ENCODE results near the gene SLC22A23. TPM values are rescaled to one million over a fixed set of nuclear protein-coding genes. Genes with fewer than 3 reads are reported as not detected.

SLC22A23 gene
- polyA plus RNA-seq, 6 donors from 2014 or later = 0.43 to 0.61 (median 0.52) TPM; not detected in 2

DNA sequence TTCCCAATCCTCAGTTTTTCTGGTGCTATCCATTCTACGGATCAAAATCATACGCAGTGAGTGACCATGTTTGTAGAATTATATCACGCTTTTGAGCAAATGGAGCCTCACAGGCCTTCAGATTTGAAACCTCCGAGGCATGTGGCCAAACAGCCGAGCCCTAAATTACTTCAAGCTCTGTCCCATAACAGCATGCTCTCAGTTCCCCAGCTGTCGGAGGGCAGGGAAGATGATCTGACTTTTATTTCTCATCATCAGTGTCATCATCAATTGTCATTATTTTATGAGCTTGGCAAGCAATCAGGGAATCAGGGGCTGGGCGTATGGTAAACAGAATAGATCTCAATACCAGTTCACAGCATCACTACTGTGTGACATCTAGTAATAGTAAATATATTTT lies 124.9 kb downstream of the SLC22A23 start:
- ATAC-seq (ENCODE audit: low read depth in 2 of 2) (no peak), DNase-seq (no peak)
- Mint-ChIP-seq H3K36me3 (no peaks in the 10 kb centered on the region), H3K4me1 (peaks cover 0 to under 1% (median 0%) of the 10 kb centered on the region in 3 donors), H3K27ac (no peak overlapping the region), H3K27me3 (peaks cover 4 to 28% (median 13%) of the 10 kb centered on the region in 3 donors), H3K4me3 (no peak overlapping the region), H3K9me3 (no peaks in the 10 kb centered on the region)

DNA sequence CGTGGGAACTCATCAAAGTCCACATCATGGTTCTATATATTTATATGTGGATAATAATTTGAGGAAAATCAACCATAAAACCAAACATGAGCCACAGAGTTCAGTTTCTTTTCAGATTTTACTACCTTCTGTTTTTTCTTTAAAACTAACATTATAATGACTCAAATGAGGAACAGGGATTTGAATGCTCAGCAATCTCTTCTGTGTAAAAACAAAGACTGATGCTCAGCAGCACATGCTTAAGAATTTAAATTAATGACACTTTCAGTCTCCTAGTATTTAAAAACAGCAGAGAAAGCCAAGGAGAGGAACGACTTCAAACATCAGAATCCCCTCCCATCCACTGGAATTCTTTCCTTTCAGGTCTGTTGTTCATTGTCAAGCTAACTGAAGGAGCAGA lies 125.4 kb downstream of the SLC22A23 start:
- Mint-ChIP-seq H3K4me1 (no peaks in the 10 kb centered on the region), H3K36me3 (no peaks in the 10 kb centered on the region), H3K27me3 (peaks cover 4 to 28% (median 13%) of the 10 kb centered on the region in 3 donors), H3K9me3 (no peaks in the 10 kb centered on the region), H3K27ac (no peak overlapping the region), H3K4me3 (no peak overlapping the region)
- ATAC-seq (ENCODE audit: low read depth in 2 of 2) = no peak
- DNase-seq = no peak

DNA sequence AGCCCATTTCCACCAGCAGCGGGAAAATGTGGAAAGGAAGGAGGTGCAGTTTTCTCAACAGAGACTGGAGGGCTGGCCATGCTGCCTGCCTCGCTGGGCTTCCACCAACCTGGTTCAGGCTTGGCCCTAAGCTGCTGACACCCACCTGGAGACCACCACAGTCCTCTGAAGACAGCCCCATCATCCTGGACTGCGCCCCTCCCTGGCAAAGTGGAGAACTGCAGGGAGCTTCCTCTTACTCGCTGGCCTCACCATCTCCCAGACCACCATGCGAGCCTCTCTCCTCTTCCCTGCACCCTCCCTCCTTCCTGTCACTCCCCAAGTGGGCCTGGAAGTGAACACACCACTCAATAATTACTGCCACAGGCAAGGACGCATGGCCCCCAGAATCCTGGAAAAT lies 126.7 kb downstream of the SLC22A23 start:
- Mint-ChIP-seq H3K4me1 (no peaks in the 10 kb centered on the region), H3K27ac (no peak overlapping the region), H3K4me3 (no peak overlapping the region), H3K36me3 (no peaks in the 10 kb centered on the region), H3K9me3 (no peaks in the 10 kb centered on the region), H3K27me3 (peaks cover 4 to 28% (median 13%) of the 10 kb centered on the region in 3 donors)
- ATAC-seq (ENCODE audit: low read depth in 2 of 2) = no peak
- no peak for DNase-seq

DNA sequence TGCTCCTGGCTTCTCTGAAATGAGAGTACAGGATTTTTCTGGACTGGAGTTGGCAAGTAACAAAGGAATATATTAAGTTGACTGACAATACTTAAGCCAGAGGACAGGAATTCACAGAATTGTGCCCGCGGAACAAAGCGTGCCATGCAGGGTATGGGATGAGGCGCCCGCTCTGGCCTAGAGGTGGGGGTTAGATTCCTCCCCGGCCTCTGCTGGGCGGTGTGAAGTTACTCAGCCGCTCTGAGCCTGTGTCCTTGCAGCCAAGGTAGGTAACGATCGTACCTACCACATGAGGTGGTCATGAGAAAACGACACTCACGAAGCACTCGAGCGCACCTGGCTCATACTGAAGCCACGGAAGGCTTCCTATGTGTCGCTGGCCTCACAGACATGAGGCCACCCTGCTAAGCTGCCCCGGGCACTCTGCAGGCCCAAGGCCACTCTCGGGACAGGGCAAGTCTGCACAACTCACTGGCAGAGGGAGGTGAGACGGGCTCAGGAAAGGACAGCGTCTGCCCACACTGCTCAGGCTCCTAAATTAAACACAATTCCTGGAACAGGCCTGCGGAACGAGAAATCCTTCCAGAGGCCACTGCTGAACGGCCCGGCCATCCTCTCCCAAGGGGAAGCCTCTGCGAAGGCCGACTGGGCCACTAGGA lies 127.3 kb downstream of the SLC22A23 start:
- Mint-ChIP-seq H3K9me3 (no peaks in the 10 kb centered on the region), H3K27me3 (peaks cover 4 to 28% (median 13%) of the 10 kb centered on the region in 3 donors), H3K4me3 (no peak overlapping the region), H3K27ac (peak overlapping the region in 1 of 6 donors; percentile 24), H3K36me3 (no peaks in the 10 kb centered on the region), H3K4me1 (no peaks in the 10 kb centered on the region)
- ATAC-seq (ENCODE audit: low read depth in 2 of 2) = no peak
- no peak for DNase-seq

DNA sequence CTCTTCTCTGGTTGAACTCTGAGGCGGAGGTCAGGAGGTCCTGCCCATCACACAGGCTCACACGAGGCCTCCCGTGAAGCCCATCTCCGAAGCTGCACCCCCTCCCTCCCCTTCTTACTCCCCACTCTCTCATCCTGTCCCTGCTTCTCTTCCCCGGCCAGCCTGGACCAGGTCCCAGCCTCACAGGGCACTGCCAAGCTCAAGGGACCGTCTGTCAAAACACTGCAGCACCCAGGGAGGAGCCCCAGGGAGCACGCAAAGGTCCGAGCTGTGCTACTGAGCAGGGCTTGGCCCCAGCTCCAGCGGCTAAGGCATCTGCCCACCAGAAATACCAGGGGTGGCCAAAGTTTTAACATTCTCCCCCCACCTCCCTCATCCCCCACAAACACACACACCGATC lies 128.1 kb downstream of the SLC22A23 start:
- H3K27ac Mint-ChIP-seq = peak overlapping the region in 1 of 6 donors; percentile 24
- no peaks in the 10 kb centered on the region for H3K9me3 Mint-ChIP-seq
- peaks cover 4 to 28% (median 13%) of the 10 kb centered on the region in 3 donors for H3K27me3 Mint-ChIP-seq

DNA sequence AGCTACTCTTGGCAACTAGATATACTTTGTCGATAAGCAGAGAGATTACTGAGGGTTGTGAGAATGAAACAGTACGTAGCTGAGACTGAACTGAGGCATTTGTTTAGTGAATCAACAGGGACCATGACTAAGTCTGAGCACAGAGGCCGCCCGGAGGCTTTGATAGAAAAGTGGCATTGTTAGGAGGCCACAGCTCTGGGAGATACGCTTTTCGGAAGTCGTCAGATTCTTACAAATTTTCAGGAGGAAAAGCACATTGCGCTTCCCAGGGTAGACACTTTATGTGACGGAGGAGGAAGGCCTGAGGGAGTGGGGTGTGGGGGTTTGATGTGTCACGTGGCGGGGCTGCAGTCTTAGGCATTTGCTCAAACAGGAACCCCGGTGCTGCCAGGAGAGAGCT lies 128.7 kb downstream of the SLC22A23 start:
- H3K36me3 Mint-ChIP-seq = no peaks in the 10 kb centered on the region
- no peak overlapping the region for H3K4me3 Mint-ChIP-seq
- H3K27ac Mint-ChIP-seq = no peak overlapping the region
- H3K9me3 Mint-ChIP-seq = peaks cover 0 to 1% (median 0%) of the 10 kb centered on the region in 7 donors
- no peaks in the 10 kb centered on the region for H3K4me1 Mint-ChIP-seq
- DNase-seq = no peak
- H3K27me3 Mint-ChIP-seq = peaks cover 0 to 22% (median 7%) of the 10 kb centered on the region in 3 donors
- ATAC-seq (ENCODE audit: low read depth in 2 of 2) = no peak

More for the DNA sequence above, 128.1 kb downstream of the SLC22A23 start:
- no peak for DNase-seq
- H3K4me3 Mint-ChIP-seq = no peak overlapping the region
- no peaks in the 10 kb centered on the region for H3K36me3 Mint-ChIP-seq
- no peak for ATAC-seq (ENCODE audit: low read depth in 2 of 2)
- no peaks in the 10 kb centered on the region for H3K4me1 Mint-ChIP-seq

DNA sequence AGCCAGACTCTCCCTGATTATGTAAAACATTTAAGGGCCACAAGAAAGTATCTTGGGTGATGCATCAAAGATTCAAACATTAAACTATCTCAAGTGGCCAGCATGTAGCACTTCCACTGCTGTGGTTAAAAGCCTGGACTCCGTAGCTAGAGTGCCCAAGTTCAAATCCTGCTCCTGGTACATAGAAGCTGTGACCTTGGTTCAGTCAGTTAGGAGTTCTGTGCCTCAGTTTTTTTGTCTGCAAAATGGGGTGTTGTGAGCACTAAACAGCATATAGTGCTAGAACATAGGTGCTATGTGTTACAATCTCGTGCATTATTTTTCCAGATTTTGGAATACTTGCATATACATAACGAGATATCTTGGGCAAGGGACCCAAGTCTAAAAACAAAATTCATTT lies 129.4 kb downstream of the SLC22A23 start:
- H3K4me1 Mint-ChIP-seq = no peaks in the 10 kb centered on the region
- DNase-seq (no peak), ATAC-seq (ENCODE audit: low read depth in 2 of 2) (no peak)
- peaks cover 0 to 17% (median 7%) of the 10 kb centered on the region in 3 donors for H3K27me3 Mint-ChIP-seq
- no peaks in the 10 kb centered on the region for H3K36me3 Mint-ChIP-seq
- H3K4me3 Mint-ChIP-seq = no peak overlapping the region
- H3K9me3 Mint-ChIP-seq = peaks cover 0 to 1% (median 0%) of the 10 kb centered on the region in 7 donors
- H3K27ac Mint-ChIP-seq = no peak overlapping the region

DNA sequence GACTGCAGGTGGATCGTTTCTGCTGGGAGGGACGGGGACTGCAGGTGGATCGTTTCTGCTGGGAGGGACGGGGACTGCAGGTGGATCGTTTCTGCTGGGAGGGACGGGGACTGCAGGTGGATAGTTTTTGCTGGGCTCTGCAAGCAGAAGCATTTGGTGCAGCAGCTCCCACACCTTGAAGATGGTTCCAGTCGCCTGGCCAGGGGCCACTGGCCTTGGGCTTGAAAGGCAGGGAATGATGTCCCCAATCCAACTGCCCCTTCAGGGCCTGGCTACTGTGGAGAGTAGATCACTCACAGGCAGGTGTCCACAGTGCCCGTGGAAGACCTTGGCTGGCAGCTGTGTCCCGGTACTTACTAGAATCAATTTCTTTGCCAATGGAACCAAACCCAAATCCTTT lies 129.9 kb downstream of the SLC22A23 start:
- DNase-seq = no peak
- no peak overlapping the region for H3K4me3 Mint-ChIP-seq
- peaks cover 0 to 17% (median 7%) of the 10 kb centered on the region in 3 donors for H3K27me3 Mint-ChIP-seq
- no peak for ATAC-seq (ENCODE audit: low read depth in 2 of 2)
- no peaks in the 10 kb centered on the region for H3K36me3 Mint-ChIP-seq
- no peaks in the 10 kb centered on the region for H3K4me1 Mint-ChIP-seq
- peaks cover 0 to 1% (median 0%) of the 10 kb centered on the region in 7 donors for H3K9me3 Mint-ChIP-seq
- H3K27ac Mint-ChIP-seq = no peak overlapping the region

DNA sequence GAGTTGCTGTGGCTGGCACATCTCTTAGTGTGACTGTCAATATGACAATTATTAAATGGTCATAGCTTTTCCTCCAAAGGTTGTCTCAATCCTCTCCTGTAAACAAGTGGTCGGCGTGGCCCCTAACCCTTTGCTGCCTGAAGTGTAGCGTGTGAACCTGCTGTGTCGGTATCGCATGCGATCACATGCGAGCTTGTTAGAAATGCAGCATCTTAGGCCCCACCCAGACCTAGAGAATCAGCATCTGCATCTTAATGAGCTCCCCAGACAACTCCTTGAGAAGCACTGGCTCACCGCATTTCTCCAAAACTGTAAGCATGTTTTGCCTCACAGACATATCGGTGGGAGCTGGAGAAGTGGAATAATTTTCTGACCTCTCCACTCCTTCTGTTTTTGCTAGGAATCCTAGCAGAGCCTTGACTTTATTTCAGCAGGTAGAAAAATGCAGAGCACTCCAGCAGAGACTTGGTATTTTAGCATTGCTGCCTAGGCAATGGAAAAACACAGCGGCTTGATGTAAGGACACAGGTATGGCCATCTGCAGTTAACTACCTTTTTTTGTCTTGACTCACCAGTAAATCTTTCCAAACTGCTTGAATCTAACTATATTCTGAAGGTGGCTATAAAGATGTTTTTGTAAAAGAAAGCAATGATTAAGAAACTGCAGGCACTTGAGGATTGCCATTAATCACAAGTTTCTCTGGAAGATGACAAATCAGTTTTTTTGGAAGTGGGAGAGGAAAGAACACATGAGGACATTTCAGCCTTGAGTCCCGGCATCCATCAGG lies 130.5 kb downstream of the SLC22A23 start:
- ATAC-seq (ENCODE audit: low read depth in 2 of 2) (no peak), DNase-seq (no peak)
- no peaks in the 10 kb centered on the region for H3K36me3 Mint-ChIP-seq
- peaks cover 0 to 1% (median 0%) of the 10 kb centered on the region in 7 donors for H3K9me3 Mint-ChIP-seq
- H3K4me3 Mint-ChIP-seq = no peak overlapping the region
- no peaks in the 10 kb centered on the region for H3K4me1 Mint-ChIP-seq
- peaks cover 0 to 23% (median 7%) of the 10 kb centered on the region in 3 donors for H3K27me3 Mint-ChIP-seq
- no peak overlapping the region for H3K27ac Mint-ChIP-seq

DNA sequence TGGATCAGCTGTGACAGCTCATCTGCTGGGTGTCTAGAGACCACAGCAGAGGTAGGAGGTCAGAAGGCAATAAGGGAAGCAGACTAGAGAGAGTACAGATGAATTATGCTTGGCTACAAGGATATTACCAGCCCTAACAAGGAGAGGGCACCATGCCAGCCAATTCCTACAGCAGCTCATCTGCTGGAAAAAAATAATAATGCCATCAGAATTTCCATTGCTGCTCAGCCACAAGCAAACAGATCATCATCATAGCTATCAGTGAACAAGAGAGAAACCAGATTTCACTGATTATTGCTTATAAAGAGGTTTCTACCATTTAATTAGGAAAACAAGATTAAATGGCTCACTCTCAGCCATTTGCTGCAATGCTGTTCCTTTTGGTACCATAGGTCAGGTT lies 131.6 kb downstream of the SLC22A23 start:
- H3K36me3 Mint-ChIP-seq = no peaks in the 10 kb centered on the region
- no peak overlapping the region for H3K4me3 Mint-ChIP-seq
- peaks cover 0 to 22% (median 3%) of the 10 kb centered on the region in 3 donors for H3K27me3 Mint-ChIP-seq
- no peak for ATAC-seq (ENCODE audit: low read depth in 2 of 2)
- peaks cover 0 to 1% (median 0%) of the 10 kb centered on the region in 7 donors for H3K9me3 Mint-ChIP-seq
- H3K27ac Mint-ChIP-seq = peak overlapping the region in 2 of 6 donors; percentile 8 to 35
- DNase-seq = no peak
- H3K4me1 Mint-ChIP-seq = no peaks in the 10 kb centered on the region

DNA sequence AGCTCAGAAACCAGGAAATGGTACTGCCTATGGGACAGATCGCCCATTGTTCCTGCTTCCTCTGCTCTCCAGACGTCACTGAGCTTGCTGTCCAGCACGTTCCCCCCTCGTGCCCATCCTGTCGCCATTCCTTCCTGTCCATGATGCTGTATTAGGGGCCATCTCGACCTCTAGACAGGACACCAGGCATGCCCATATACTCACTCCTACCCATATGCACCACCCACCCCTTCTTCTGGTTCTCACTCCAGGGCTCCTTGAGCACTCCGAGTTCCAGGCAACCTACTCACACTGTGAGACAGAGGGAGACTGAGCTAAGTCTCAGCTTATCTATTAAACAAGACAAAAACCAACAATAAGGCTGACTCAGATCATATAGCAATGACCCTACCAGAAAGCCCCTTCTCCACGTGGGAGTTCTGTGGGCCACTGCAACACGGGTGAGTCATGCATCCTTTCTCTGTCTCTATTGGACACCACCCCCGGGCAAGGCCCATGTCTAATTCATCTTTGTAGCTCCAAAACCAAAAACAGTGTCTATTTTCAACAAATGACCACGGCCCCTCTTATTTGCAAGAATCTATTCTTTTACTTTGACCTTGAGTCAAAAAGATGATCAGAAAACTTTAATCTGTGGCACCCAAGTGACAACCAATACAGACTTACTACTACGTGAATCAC lies 132.4 kb downstream of the SLC22A23 start:
- Mint-ChIP-seq H3K27ac (no peak overlapping the region), H3K4me1 (no peaks in the 10 kb centered on the region), H3K36me3 (no peaks in the 10 kb centered on the region), H3K27me3 (peaks cover 0 to 21% (median under 1%) of the 10 kb centered on the region in 3 donors), H3K4me3 (no peak overlapping the region), H3K9me3 (peaks cover 0 to 1% (median 0%) of the 10 kb centered on the region in 7 donors)
- DNase-seq (no peak), ATAC-seq (ENCODE audit: low read depth in 2 of 2) (no peak)

DNA sequence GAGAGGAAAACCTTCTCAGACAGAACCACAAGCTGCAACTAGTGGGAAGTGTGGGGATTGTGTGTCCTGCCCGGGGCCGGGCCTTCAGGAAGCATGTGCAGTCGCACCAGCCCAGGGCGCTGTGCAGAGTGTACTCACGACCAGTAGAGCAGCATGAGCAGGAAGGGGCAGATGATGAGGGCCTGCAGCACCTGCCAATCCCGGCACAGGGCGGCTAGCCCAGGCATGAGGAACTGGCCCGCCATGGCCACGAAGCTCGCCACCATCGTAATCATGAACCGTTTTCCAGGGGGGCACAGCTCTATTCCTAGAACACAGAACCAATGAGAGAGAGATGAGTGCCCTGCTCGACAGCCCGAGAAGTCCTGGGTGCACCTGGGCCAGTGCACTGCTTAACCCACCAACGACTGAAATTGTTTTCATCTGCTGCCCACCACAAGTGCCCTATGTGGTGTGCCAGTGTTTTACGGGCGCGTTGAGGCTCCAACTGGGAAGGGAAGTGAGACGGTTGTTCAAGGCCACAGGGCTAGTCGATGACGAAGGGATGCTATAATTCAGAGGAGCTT lies 133.1 kb downstream of the SLC22A23 start:
- Mint-ChIP-seq H3K4me3 (no peak overlapping the region), H3K36me3 (no peaks in the 10 kb centered on the region), H3K27ac (no peak overlapping the region), H3K27me3 (peaks cover 3 to 27% (median 6%) of the 10 kb centered on the region in 3 donors), H3K4me1 (no peaks in the 10 kb centered on the region), H3K9me3 (peaks cover 0 to 1% (median 0%) of the 10 kb centered on the region in 7 donors)
- ATAC-seq (ENCODE audit: low read depth in 2 of 2) (no peak), DNase-seq (no peak)

DNA sequence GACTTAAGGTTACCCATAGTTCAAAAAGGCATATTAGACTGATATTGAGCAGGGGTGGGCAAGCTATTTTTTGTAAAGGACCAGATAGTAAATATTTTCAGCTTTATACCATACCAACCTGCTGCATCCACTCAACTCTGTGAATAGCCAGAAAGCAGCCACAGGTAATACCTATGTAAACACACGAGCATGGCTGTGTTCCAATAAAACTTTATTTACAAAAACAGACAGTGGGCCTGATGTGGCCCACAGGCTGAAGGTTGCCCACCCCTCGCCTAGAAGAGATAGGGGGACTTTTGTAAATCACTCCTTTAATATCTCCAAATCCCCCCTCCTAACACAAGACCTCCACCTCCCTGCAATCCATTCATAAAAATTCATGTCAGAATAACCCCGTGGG lies 133.7 kb downstream of the SLC22A23 start:
- no peak for ATAC-seq (ENCODE audit: low read depth in 2 of 2)
- Mint-ChIP-seq H3K27me3 (peaks cover 3 to 28% (median 12%) of the 10 kb centered on the region in 3 donors), H3K4me1 (peaks cover 4 to 6% (median 4%) of the 10 kb centered on the region in 3 donors), H3K4me3 (no peak overlapping the region), H3K9me3 (peaks cover 0 to 1% (median 0%) of the 10 kb centered on the region in 7 donors), H3K27ac (no peak overlapping the region), H3K36me3 (no peaks in the 10 kb centered on the region)
- DNase-seq = no peak

All from naive B cell (primary cell).